ENCODE data around the gene RPS6KA3. TPM values are rescaled to one million over a fixed set of nuclear protein-coding genes. Genes with fewer than 3 reads are reported as not detected.
"Not testable (repeated sequence)": the region's sequence is repeated elsewhere in the genome, so short reads cannot be mapped to it uniquely, and the experiment has no call there.

RPS6KA3 gene
- total RNA-seq, 1 donor, result 41.5 TPM

- DNase-seq (ENCODE audit: low read depth in 2 of 3, low spot score in 2 of 3), result peak in 1 of 3 donors; percentile 9
Measured at GRCh38 chrX:20224814-20225487, 41.8 kb downstream of the RPS6KA3 start.

- peak in 1 of 3 donors; percentile 2 for DNase-seq (ENCODE audit: low read depth in 2 of 3, low spot score in 2 of 3)
Measured at GRCh38 chrX:20221902-20222301, 44.8 kb downstream of the RPS6KA3 start.

- peak in 2 of 3 donors; percentile 33 to 54 for DNase-seq (ENCODE audit: low read depth in 2 of 3, low spot score in 2 of 3)
Measured at GRCh38 chrX:20218836-20219505, 47.7 kb downstream of the RPS6KA3 start.

GRCh38 chrX:20217906-20218305 is 48.8 kb downstream of the RPS6KA3 start:
- DNase-seq (ENCODE audit: low read depth in 2 of 3, low spot score in 2 of 3), result no peak

- peak in 2 of 3 donors; percentile 43 to 53 for DNase-seq (ENCODE audit: low read depth in 2 of 3, low spot score in 2 of 3)
Measured at GRCh38 chrX:20217271-20217670, 49.4 kb downstream of the RPS6KA3 start.

- DNase-seq (ENCODE audit: low read depth in 2 of 3, low spot score in 2 of 3), result no peak
Measured at GRCh38 chrX:20215565-20215964, 51.1 kb downstream of the RPS6KA3 start.

GRCh38 chrX:20212486-20213089 is 54.1 kb downstream of the RPS6KA3 start:
- no peak for DNase-seq (ENCODE audit: low read depth in 2 of 3, low spot score in 2 of 3)

GRCh38 chrX:20211261-20211786 is 55.4 kb downstream of the RPS6KA3 start:
- no peak for DNase-seq (ENCODE audit: low read depth in 2 of 3, low spot score in 2 of 3)

- no peak for DNase-seq (ENCODE audit: low read depth in 2 of 3, low spot score in 2 of 3)
Measured at GRCh38 chrX:20205927-20206708, 60.6 kb downstream of the RPS6KA3 start.

GRCh38 chrX:20204351-20204750 is 62.4 kb downstream of the RPS6KA3 start:
- DNase-seq (ENCODE audit: low read depth in 2 of 3, low spot score in 2 of 3), result peak in 1 of 3 donors; percentile 18

GRCh38 chrX:20197641-20198210 is 69.0 kb downstream of the RPS6KA3 start:
- no peak for DNase-seq (ENCODE audit: low read depth in 2 of 3, low spot score in 2 of 3)

- DNase-seq (ENCODE audit: low read depth in 2 of 3, low spot score in 2 of 3), result no peak
Measured at GRCh38 chrX:20189171-20189570, 77.5 kb downstream of the RPS6KA3 start.

GRCh38 chrX:20181598-20182329 is 84.9 kb downstream of the RPS6KA3 start:
- DNase-seq (ENCODE audit: low read depth in 2 of 3, low spot score in 2 of 3), result peak in 2 of 3 donors; percentile 25 to 68

- DNase-seq (ENCODE audit: low read depth in 2 of 3, low spot score in 2 of 3), result no peak
Measured at GRCh38 chrX:20177093-20177492, 89.6 kb downstream of the RPS6KA3 start.

GRCh38 chrX:20173856-20174255 is 92.9 kb downstream of the RPS6KA3 start:
- DNase-seq (ENCODE audit: low read depth in 2 of 3, low spot score in 2 of 3), result no peak

- no peak for DNase-seq (ENCODE audit: low read depth in 2 of 3, low spot score in 2 of 3)
Measured at GRCh38 chrX:20173313-20173712, 93.4 kb downstream of the RPS6KA3 start.

- DNase-seq (ENCODE audit: low read depth in 2 of 3, low spot score in 2 of 3), result no peak
Measured at GRCh38 chrX:20171887-20172286, 94.8 kb downstream of the RPS6KA3 start.

- not testable (repeated sequence) for DNase-seq (ENCODE audit: low read depth in 2 of 3, low spot score in 2 of 3)
Measured at GRCh38 chrX:20162516-20162915, 104.2 kb downstream of the RPS6KA3 start.

GRCh38 chrX:20159797-20160385 is 106.8 kb downstream of the RPS6KA3 start:
- no peak for DNase-seq (ENCODE audit: low read depth in 2 of 3, low spot score in 2 of 3)
